Measurements from ENCODE around the gene PSG4.
"Not testable (repeated sequence)": the region's sequence is repeated elsewhere in the genome, so short reads cannot be mapped to it uniquely, and the experiment has no call there.

The PSG4 gene

GRCh38 chr19:43198686-43199419 is 6.6 kb downstream of the PSG4 start:
- DNase-seq (ENCODE audit: low read depth in 2 of 2) = not testable (repeated sequence)

GRCh38 chr19:43197666-43198397 is 7.6 kb downstream of the PSG4 start:
- not testable (repeated sequence) for DNase-seq (ENCODE audit: low read depth in 2 of 2)

DNA sequence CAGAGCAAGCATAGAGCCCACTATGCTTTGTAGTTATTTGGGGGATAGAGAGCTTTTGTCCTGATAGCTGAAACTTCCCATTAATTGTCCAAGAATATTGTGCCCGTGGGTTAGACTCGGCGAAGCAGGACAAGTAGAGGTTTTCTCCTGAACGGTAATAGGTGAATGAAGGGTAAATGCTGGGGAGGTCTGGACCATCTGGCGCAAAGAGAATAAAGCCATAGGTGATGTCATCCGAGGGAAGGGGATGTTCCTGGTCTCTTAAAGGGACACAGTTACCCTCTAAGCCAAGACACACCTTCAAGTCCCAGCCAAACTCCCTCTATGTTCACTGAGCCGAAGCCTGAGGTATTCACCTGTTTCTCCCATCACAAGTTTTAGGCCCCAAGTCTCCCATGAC is 11.0 kb downstream of the PSG4 start:
- DNase-seq (ENCODE audit: low read depth in 2 of 2) = not testable (repeated sequence)

- DNase-seq (ENCODE audit: low read depth in 2 of 2) = not testable (repeated sequence)
These were observed 12.9 kb downstream of the PSG4 start for GRCh38 chr19:43192381-43193155.

DNA sequence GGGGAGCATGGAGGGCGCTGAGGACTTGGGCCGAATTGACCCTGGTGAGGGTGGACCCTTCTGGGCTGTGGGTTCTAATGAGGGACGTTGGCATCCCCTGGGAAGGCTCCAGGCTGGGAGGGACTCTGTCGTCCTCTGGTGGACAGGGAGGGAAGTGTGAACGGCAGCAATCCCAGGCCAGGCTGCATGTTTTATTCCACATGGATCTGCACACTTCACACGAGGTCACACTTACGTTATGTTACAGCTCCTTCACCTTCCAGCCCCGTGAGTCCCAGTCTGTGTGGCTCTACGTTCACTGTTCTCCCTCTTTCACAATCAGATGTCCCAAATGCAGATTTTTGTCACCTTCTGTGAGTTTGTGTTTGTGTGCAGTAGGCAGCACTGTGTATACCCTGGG is 17.3 kb downstream of the PSG4 start:
- not testable (repeated sequence) for DNase-seq (ENCODE audit: low read depth in 2 of 2)

GRCh38 chr19:43186311-43186935 is 19.0 kb downstream of the PSG4 start, which contains the start of gene PSG5:
Gene PSG5, minus strand, starts transcription at chr19:43186536. Its CDS starts 131 bp downstream, at chr19:43186405.
- DNase-seq (ENCODE audit: low read depth in 2 of 2) = not testable (repeated sequence)

DNA sequence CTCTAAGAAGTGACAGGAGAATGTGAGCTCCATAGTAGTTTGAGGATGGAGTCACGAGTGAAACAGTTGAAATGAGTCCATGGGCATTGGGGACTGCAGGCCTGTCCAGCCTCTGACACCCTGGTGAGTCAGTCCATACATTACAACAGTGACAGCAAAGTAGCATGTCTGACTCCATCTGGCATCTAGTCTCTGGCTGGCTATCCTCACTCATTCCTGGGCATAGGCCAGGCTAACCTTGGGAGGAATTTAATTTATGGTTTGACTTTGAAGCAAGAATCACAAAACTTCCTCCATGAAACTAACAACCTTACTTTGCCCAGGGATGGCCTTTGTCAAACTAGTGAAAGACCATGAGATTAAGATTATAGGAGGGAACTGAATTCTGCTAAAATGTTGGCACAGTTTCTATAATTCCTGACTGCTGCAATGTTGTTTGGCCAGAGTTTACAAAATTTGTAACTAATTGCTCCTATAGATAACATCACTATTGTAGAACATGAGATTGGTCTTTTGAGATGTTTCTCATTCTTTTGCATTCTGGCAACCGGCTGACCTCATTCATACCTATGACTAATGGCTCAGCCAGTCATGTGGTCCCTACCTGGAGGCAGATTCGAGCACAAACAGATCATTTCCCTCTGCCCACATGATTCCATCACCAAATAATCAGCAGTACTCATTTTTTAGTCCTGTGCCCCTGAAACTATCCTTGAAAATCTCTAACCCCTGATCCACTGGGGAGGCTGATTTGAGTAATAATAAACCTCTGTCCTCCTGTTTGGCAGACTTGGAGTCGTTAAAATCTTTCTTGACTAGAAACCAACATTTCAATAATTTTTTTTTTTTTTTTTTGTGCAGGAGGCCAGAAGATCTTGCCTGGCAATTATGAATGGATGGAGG is 23.3 kb downstream of the PSG4 start:
- not testable (repeated sequence) for DNase-seq (ENCODE audit: low read depth in 2 of 2)

DNA sequence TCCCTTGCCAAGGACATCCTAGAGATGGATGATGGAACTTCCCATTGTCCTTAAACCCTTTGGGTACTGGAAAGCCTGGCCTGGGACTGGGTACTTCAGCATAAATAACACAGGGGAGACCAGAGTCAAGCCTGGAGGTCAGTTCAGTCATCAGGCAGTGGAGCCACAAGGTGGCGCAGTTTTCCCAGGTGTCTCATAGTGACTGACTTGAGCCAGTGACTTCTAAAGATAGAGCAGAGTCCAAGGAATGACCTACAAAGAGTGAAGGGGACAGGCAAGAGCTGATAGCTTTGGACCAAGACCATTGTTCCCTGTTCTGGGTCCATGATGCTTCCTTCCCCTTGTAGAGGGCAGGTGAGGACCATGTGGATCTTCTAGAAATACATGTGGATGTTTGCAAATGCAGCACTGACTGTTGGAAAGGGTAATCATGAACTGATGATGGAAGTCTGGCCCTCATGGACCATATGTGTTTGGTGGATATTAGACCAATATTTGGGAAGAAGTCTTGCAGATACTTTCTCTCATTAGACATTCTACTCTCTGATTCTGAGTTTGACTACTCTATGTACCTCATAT is 25.8 kb downstream of the PSG4 start:
- DNase-seq (ENCODE audit: low read depth in 2 of 2) = not testable (repeated sequence)

DNA sequence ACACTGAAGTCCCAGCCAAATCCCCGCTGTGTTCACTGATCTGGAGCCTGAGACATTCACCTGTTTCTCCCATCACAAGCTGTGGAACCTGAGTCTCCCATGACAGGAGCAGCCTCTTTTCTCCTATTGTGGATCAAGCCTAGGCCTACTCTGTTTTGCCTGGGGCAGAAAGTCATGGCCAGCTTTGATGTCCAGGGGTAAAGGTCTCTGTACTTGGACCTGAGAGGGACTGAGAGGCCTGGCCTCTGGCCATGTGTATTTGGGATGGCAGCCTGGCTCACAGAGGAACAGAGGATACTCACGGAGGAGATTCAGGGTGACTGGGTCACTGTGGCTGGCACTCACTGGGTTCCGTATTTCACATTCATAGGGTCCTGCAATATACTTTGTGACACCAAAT is 26.9 kb downstream of the PSG4 start:
- not testable (repeated sequence) for DNase-seq (ENCODE audit: low read depth in 2 of 2)

DNA sequence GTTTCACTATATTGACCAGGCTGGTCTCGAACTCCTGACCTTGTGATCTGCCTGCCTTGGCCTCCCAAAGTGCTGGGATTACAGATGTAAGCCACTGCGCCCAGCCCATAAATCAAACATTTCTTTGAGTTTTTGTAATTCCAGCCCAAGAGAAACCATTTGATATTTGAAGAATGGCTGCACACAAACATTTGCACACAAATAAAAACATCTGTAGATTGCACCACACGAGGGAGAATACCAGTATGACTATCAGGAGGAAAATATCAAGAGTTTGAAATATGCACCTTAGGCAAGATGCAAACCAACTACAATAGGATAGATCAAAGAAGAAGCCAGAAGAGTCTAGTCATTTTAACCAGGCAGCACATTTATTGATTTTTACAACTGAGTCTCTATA is 39.5 kb downstream of the PSG4 start:
- DNase-seq (ENCODE audit: low read depth in 2 of 2) = not testable (repeated sequence)

DNA sequence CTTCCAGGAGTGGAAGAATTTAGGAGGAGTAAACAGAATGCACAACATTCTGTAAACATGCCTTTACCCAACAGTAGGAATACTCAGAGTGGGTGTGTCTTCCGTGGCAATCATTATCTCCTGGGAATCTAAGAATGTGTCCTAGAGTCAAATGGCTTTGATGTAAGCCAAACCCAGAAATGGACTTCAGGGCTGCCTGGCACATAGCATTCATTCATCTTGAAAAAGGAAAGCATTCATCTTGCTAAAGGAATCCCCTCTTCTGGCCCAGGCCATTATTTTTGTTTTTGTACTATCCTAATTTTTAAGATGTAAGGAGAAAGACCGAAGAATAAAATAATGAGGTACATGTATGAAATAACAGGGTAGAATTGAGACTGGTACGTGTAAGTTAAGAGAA is 42.3 kb downstream of the PSG4 start:
- DNase-seq (ENCODE audit: low read depth in 2 of 2) = not testable (repeated sequence)

- not testable (repeated sequence) for DNase-seq (ENCODE audit: low read depth in 2 of 2)
These were observed 43.2 kb downstream of the PSG4 start for GRCh38 chr19:43162261-43162660.

- no peak for DNase-seq (ENCODE audit: low read depth in 2 of 2)
These were observed 53.2 kb downstream of the PSG4 start for GRCh38 chr19:43152214-43152613.

DNA sequence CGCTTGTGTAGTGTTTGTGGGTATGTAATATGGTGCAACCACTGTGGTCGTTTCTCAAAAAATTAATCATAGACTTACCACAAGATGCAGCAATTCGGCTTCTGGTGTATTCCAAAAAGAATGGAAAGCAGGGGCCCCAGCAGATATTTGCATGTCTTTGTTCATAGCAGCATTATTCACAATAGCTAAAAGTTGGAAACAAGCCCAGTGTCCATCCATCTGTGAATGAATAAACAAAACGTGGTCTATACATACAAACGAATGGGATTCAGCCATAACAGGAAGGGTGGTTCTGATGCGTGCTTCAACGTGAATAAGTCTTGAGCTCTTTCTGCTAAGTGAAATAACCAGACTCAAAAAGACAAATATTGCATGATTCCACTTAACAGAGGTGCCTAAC is 55.6 kb downstream of the PSG4 start:
- DNase-seq (ENCODE audit: low read depth in 2 of 2) = not testable (repeated sequence)

GRCh38 chr19:43148233-43148632 is 57.2 kb downstream of the PSG4 start:
- DNase-seq (ENCODE audit: low read depth in 2 of 2) = no peak
